AG20443 (cell line): Measurements from ENCODE around the gene DCDC1.
"Not testable (repeated sequence)": the region's sequence is repeated elsewhere in the genome, so short reads cannot be mapped to it uniquely, and the experiment has no call there.

Experiments
- DNase-seq: peaks from one replicate; pipeline ENCODE4 v3.0.0; 2012; ENCODE audit warnings: low spot score, mixed read lengths

The DCDC1 gene

DNA sequence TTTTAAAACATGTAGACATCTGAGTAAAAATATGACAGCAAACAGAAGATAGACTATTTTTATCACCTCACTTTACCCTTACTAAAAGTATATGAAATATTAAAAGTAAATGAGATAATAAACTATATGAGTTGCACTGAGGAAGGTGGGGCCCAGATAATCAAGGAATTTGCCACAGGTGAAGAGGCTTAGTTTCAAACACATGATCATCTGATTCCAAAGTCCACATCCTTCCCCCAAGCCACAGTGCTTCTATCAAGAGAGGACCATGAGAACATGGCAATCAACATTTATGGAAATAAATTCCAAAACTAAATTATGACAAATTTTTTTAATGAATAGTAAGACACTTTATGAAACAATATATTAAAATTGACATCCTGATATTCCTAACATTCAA lies 384.0 kb downstream of the DCDC1 start:
- DNase-seq: no peak

DNA sequence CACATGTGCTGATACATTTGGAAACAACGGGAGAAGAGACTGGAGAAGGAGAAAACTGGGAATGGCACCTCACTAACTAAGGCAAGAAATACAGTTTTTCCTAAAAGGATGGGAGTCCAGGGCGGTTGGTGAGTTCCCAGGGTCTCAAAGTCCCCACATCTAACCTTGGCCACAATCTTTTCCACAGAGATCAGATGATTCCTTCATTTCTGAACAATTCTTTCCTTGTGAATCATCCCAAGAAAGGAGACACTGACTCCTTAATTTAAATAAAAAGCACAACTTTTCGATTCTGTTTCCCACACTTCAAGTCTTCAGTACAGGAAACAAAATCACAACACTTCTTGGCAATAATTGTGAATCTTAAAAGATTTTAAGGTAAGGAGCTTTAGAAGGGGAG lies 384.7 kb downstream of the DCDC1 start:
- DNase-seq: peak; percentile 15

DNA sequence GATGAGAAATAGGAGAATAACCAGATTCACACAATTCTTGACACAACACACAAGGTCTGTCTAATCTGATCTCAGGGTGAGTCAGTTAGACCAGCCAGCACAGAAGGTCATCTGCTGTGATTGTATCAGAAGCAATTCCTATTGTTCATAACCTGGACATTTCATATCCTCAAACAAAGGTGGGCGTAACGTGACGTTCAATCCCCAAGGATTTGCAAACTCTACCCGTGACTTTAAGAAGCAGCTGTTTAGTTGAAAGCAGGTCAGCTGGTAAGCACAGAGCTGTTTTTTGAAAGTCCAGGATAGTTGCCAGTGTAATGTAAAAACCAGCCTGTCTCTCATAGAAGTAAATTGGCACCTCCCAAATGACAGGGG lies 385.1 kb downstream of the DCDC1 start:
- DNase-seq: peak; percentile 25

- DNase-seq: no peak
These were observed 385.6 kb downstream of the DCDC1 start for GRCh38 chr11:30983776-30984441.

- no peak for DNase-seq
These were observed 386.4 kb downstream of the DCDC1 start for GRCh38 chr11:30983143-30983542.

DNA sequence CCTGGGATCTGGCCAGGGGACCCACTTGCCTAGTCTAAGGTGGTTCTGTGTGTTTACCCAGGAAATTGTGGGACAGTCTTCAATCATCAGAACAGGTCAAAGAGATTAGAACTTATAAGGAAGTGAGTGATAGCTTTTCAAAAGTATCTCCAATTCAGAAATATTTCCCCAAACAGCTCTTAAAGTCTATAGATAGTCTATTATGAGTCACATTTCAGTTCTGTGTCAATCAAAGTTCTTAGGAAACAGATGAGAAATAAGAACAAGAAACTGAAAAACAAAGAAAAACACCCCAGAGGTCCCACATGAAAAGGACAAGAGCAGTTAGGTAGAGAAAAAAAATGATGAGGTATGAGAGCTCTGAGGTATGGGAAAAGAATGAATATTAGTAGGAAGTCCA lies 402.0 kb downstream of the DCDC1 start:
- no peak for DNase-seq

GRCh38 chr11:30960387-30960992 lies 409.0 kb downstream of the DCDC1 start:
- peak; percentile 50 for DNase-seq

GRCh38 chr11:30956751-30957150 lies 412.8 kb downstream of the DCDC1 start:
- no peak for DNase-seq

GRCh38 chr11:30949838-30950237 lies 419.7 kb downstream of the DCDC1 start:
- no peak for DNase-seq

DNA sequence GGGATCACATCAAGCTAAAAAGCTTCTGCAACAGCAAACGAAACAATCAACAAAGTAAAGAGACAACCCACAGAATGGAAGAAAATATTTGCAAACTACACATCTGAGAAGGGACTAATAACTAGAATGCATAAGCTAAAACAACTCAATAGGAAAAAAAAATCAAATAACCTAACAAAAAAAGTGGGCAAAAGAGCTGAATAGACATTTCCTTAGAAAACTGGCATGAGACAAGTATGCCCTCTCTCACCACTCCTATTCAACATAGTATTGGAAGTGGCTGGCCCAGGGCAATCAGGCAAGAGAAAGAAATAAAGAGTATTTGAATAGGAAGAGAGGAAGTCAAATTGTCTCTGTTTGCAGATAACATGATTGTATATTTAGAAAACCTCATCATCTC lies 421.8 kb downstream of the DCDC1 start:
- not testable (repeated sequence) for DNase-seq

DNA sequence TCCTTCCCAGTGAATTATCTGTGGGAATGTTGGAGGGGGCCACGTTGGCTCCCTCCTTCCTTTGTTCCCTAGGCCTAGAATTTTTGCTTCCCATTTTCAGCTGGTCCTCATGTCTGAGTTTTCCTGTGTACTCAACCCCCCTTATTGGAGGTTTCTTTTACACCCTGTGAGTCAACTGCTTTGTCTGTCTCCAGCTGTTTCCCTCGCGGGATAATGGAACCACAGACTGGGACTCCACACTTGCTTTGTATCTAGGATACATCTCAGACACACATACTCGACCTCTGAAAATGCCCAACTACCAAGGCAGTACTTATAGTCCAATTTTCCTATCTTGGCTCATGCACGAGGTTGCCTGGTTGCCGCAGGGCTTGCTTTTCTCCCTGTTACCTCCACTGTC lies 430.7 kb downstream of the DCDC1 start:
- no peak for DNase-seq

DNA sequence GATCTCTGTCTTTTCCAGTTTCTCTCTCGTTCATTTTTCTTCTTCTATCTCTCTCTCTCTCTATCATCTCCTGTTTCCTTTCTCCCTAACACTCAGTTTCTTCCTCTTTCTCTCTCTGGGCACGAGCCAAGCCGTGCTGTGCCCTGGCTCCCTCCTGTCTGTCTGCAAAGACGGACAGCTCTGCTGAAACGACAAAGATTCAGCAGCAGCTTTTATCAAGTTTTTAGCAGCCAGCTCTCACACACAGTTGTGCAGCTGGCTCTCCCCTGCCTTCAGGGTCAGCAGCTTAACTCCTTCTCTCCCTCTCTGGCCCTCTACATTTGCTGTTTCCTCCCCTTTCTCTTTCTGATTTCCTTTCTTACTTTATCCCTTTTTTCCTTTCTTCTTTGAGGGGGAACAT lies 431.4 kb downstream of the DCDC1 start:
- no peak for DNase-seq

GRCh38 chr11:30936491-30936890 lies 433.0 kb downstream of the DCDC1 start:
- DNase-seq: peak; percentile 25

GRCh38 chr11:30935861-30936260 lies 433.7 kb downstream of the DCDC1 start:
- no peak for DNase-seq

DNA sequence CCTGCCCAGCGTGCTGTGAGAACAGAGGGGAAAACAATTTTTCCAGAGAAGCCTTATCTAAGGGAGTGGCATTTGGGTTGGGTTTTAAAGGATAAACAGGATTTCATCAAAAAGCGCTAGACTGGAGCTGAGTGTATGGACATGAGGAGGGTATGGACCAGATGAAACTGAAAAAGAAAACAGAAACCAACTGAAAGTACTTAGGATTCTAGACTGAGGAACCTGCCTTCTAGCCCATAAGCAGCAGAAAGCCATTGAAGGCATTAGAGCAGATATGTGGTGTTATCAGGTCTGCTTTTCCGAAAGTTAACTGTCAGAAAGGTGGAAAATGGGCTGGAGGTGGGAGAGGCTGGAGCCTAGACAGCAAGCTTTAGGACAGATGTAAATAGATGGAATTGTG lies 443.4 kb downstream of the DCDC1 start:
- DNase-seq: no peak

GRCh38 chr11:30921811-30922210 lies 447.7 kb downstream of the DCDC1 start:
- DNase-seq: no peak

GRCh38 chr11:30919389-30920152 lies 450.0 kb downstream of the DCDC1 start:
- DNase-seq: peak; percentile 24

DNA sequence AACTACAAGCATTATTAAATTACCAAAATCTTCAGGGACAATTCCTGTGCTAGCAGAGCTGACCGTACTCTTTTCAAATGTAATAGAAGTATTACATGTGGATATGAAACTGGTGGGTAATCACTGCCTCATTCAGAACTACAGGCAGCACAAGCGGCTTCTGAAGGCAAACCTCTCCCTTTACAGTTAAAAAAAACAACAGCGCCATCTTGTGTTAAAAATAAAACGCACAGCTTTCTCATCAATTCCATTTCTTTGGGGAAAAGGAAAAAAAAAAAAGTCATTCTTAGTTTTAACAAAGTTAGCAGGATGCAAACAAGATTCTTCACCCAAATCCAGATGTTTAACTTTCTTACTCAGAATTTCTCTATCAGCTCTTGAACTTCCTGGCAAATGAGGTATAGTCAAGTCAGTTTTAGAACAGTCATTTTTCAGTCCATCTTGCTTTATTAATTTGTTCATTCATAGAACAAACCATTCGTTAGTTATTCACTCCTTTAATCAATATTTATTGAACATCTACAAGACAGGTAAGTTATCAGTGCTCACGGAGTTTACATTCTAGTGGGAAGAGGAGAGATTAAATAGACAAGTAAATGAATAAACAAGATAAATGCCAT lies 451.6 kb downstream of the DCDC1 start:
- peak; percentile 53 for DNase-seq

GRCh38 chr11:30917266-30917665 lies 452.3 kb downstream of the DCDC1 start:
- DNase-seq: no peak

DNA sequence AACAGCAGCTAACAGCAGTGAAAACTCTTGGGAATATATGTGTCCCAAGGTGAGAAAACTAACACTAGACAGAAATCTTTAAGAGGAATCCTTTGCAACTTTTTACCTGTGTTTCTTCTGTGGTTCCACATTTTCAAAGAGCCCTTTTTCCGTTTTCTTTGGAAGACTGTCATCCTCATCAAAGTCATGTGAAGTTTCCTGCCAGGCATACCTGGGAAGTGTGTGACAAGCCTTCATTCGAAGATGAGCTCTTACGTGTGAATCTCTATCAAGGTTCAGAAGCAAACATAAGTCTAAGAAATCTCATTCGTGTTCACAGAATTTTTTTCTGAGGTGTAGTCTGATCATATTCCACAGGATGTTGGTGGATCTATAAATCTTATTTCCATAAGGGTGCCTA lies 452.8 kb downstream of the DCDC1 start:
- no peak for DNase-seq

- DNase-seq: peak; percentile 84
These were observed 455.3 kb downstream of the DCDC1 start for GRCh38 chr11:30914143-30914762.

GRCh38 chr11:30911247-30911646 lies 458.3 kb downstream of the DCDC1 start:
- no peak for DNase-seq
